ENCODE results near the gene PRKG1. TPM values are rescaled to one million over a fixed set of nuclear protein-coding genes. Genes with fewer than 3 reads are reported as not detected.

PRKG1 gene
- total and polyA plus RNA-seq, 2 donors (not counting 1 experiment from before 2014, with no cell fraction given) = 45.8 to 71.8 TPM

- no peaks in the 10 kb centered on the region for H3K27me3 ChIP-seq (ENCODE audit: control insufficient read depth, insufficient read depth, low read length)
- no peaks in the 10 kb centered on the region for H3K9me3 ChIP-seq (ENCODE audit: control insufficient read depth, insufficient read depth, low read depth, low read length)
- H3K4me3 ChIP-seq (replicated peaks in 1 of 4; ENCODE audit: control extremely low read depth in 1 of 4, insufficient read depth in 1 of 4, low read depth in 3 of 4, low read length in 4 of 4) = no peak overlapping the region
- H3K4me2 ChIP-seq (ENCODE audit: extremely low read depth, insufficient read depth, low read length) = no peak overlapping the region
- peak in 1 of 2 donors; percentile 5 for DNase-seq (ENCODE audit: low read depth in 2 of 2)
- no peaks in the 10 kb centered on the region for H3K36me3 ChIP-seq (ENCODE audit: control insufficient read depth, insufficient read depth, low read length)
- H2AFZ ChIP-seq (ENCODE audit: low read length) = no peak overlapping the region
- peaks cover 2% of the 10 kb centered on the region for H3K4me1 ChIP-seq (ENCODE audit: control insufficient read depth, extremely low read depth, insufficient read depth, low read length)
- no peak for TF ChIP-seq EZH2 (IDR thresholded peaks at IDR 0.05; ENCODE audit: low read length, missing control alignments)
- TF ChIP-seq CTCF (conservative IDR thresholded peaks at IDR 0.05 in 1 of 2, IDR thresholded peaks at IDR 0.05 in 1 of 2; ENCODE audit: low read depth in 1 of 2, low read length in 2 of 2) = no peak
- H3K79me2 ChIP-seq (ENCODE audit: control insufficient read depth, insufficient read depth, low read length) = no peaks in the 10 kb centered on the region
- H3K9ac ChIP-seq (ENCODE audit: insufficient read depth, low read length) = no peak overlapping the region
- H3K27ac ChIP-seq (ENCODE audit: insufficient read depth, low read length) = no peak overlapping the region
- no peaks in the 10 kb centered on the region for H4K20me1 ChIP-seq (ENCODE audit: control insufficient read depth, extremely low read depth, insufficient read depth, low read length)
Observed at GRCh38 chr10:51459476-51459875, 385.2 kb downstream of the PRKG1 start.

- peak overlapping the region; percentile 48 for H3K4me2 ChIP-seq (ENCODE audit: extremely low read depth, insufficient read depth, low read length)
- H4K20me1 ChIP-seq (ENCODE audit: control insufficient read depth, extremely low read depth, insufficient read depth, low read length) = no peaks in the 10 kb centered on the region
Observed at GRCh38 chr10:51462076-51462779, 387.9 kb downstream of the PRKG1 start.

GRCh38 chr10:51468424-51468823 lies 394.1 kb downstream of the PRKG1 start:
- TF ChIP-seq CTCF (conservative IDR thresholded peaks at IDR 0.05 in 1 of 2, IDR thresholded peaks at IDR 0.05 in 1 of 2; ENCODE audit: low read depth in 1 of 2, low read length in 2 of 2) = no peak
- TF ChIP-seq EZH2 (IDR thresholded peaks at IDR 0.05; ENCODE audit: low read length, missing control alignments) = no peak
- H2AFZ ChIP-seq (ENCODE audit: low read length) = no peak overlapping the region
- no peak overlapping the region for H3K4me3 ChIP-seq (replicated peaks in 1 of 4; ENCODE audit: control extremely low read depth in 1 of 4, insufficient read depth in 1 of 4, low read depth in 3 of 4, low read length in 4 of 4)
- no peak overlapping the region for H3K27ac ChIP-seq (ENCODE audit: insufficient read depth, low read length)
- DNase-seq (ENCODE audit: low read depth in 2 of 2) = peak in 1 of 2 donors; percentile 10
- H3K27me3 ChIP-seq (ENCODE audit: control insufficient read depth, insufficient read depth, low read length) = no peaks in the 10 kb centered on the region
- no peaks in the 10 kb centered on the region for H4K20me1 ChIP-seq (ENCODE audit: control insufficient read depth, extremely low read depth, insufficient read depth, low read length)
- no peaks in the 10 kb centered on the region for H3K79me2 ChIP-seq (ENCODE audit: control insufficient read depth, insufficient read depth, low read length)
- H3K9ac ChIP-seq (ENCODE audit: insufficient read depth, low read length) = no peak overlapping the region
- no peaks in the 10 kb centered on the region for H3K36me3 ChIP-seq (ENCODE audit: control insufficient read depth, insufficient read depth, low read length)
- no peaks in the 10 kb centered on the region for H3K9me3 ChIP-seq (ENCODE audit: control insufficient read depth, insufficient read depth, low read depth, low read length)
- H3K4me1 ChIP-seq (ENCODE audit: control insufficient read depth, extremely low read depth, insufficient read depth, low read length) = no peaks in the 10 kb centered on the region
- H3K4me2 ChIP-seq (ENCODE audit: extremely low read depth, insufficient read depth, low read length) = no peak overlapping the region

More at GRCh38 chr10:51462076-51462779, 387.9 kb downstream of the PRKG1 start:
- H3K27ac ChIP-seq (ENCODE audit: insufficient read depth, low read length) = no peak overlapping the region
- no peak for TF ChIP-seq EZH2 (IDR thresholded peaks at IDR 0.05; ENCODE audit: low read length, missing control alignments)
- TF ChIP-seq CTCF (conservative IDR thresholded peaks at IDR 0.05 in 1 of 2, IDR thresholded peaks at IDR 0.05 in 1 of 2; ENCODE audit: low read depth in 1 of 2, low read length in 2 of 2) = no peak
- DNase-seq (ENCODE audit: low read depth in 2 of 2) = peak; percentile 9 to 43
- no peaks in the 10 kb centered on the region for H3K36me3 ChIP-seq (ENCODE audit: control insufficient read depth, insufficient read depth, low read length)
- H3K79me2 ChIP-seq (ENCODE audit: control insufficient read depth, insufficient read depth, low read length) = no peaks in the 10 kb centered on the region
- H2AFZ ChIP-seq (ENCODE audit: low read length) = no peak overlapping the region
- H3K4me3 ChIP-seq (replicated peaks in 1 of 4; ENCODE audit: control extremely low read depth in 1 of 4, insufficient read depth in 1 of 4, low read depth in 3 of 4, low read length in 4 of 4) = no peak overlapping the region
- peaks cover 2% of the 10 kb centered on the region for H3K4me1 ChIP-seq (ENCODE audit: control insufficient read depth, extremely low read depth, insufficient read depth, low read length)
- H3K9me3 ChIP-seq (ENCODE audit: control insufficient read depth, insufficient read depth, low read depth, low read length) = no peaks in the 10 kb centered on the region
- no peaks in the 10 kb centered on the region for H3K27me3 ChIP-seq (ENCODE audit: control insufficient read depth, insufficient read depth, low read length)
- H3K9ac ChIP-seq (ENCODE audit: insufficient read depth, low read length) = no peak overlapping the region
